ENCODE results near the gene C10orf95.
"Not testable (repeated sequence)": the region's sequence is repeated elsewhere in the genome, so short reads cannot be mapped to it uniquely, and the experiment has no call there.

Gene C10orf95

DNA sequence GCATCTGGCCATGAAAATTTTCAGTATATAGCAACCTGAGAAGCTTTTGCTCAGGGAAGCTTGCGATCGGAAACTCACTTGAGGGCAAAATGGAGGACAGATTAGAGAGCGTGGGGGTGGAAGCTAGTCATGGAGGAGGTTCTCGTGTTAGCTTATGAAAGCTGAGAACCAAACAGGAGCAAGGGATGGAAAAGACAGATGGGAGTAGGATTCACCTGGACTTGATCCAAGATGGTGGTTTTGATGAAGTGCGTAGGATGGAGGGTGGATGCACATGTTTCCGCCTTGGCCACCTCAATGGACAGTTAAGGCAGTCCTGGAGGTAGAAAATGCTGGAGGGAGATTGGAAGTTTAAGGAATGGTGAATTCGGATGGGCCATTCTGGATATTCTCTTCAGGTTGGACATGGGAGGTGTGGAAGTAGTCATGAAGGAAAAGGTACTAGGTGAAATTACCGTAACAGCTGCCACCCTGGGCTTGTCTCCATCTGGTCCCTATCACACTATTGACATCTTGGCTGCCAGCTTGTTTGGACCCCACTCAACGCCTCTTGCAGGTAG, 6.3 kb upstream of the C10orf95 start:
- Histone ChIP-seq H3K9me3 (no peaks in the 10 kb centered on the region), H3K36me3 (replicated peaks) (peaks cover 24% of the 10 kb centered on the region), H3K4me3 (no peak overlapping the region), H3K4me1 (peaks cover 20% of the 10 kb centered on the region), H3K27me3 (ENCODE audit: low read depth) (no peaks in the 10 kb centered on the region)
- in situ Hi-C loops (cut with MboI; ENCODE audit: low sequenced_read_pairs) = no loop called here
- DNase-seq (ENCODE audit: low spot score in 2 of 2) = no peak

DNA sequence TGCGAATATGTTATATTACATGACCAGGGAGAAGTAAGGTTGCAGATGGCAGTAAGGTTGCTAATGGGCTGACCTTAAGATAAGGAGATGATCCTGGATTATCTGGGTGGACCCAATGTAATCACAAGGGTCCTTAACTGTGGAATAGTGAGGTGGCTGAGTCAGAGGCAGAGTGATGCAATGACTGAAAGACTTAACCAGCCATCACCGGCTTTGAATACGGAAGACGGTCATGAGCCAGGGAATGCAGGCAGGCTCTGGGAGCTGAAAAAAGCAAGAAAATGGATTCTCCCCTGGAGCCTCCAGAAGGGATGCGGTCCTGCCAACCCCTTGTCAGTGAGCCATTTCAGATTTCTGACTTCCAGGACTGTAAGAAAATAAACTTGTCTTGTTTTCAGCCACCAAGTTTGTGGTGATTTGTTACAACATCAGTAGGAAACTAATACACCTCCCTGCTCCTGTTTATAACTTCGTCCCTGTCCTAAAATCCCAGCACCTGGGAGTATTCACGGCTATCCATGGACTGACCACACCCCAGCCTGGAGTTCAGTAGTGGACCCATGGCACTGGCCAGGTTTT, 4.6 kb upstream of the C10orf95 start:
- in situ Hi-C loops (cut with MboI; ENCODE audit: low sequenced_read_pairs) = no loop called here
- no peaks in the 10 kb centered on the region for H3K9me3 ChIP-seq
- no peak overlapping the region for H3K4me3 ChIP-seq
- H3K4me1 ChIP-seq = peaks cover 18% of the 10 kb centered on the region
- H3K36me3 ChIP-seq (replicated peaks) = peaks cover 36% of the 10 kb centered on the region
- no peaks in the 10 kb centered on the region for H3K27me3 ChIP-seq (ENCODE audit: low read depth)
- no peak for DNase-seq (ENCODE audit: low spot score in 2 of 2)

DNA sequence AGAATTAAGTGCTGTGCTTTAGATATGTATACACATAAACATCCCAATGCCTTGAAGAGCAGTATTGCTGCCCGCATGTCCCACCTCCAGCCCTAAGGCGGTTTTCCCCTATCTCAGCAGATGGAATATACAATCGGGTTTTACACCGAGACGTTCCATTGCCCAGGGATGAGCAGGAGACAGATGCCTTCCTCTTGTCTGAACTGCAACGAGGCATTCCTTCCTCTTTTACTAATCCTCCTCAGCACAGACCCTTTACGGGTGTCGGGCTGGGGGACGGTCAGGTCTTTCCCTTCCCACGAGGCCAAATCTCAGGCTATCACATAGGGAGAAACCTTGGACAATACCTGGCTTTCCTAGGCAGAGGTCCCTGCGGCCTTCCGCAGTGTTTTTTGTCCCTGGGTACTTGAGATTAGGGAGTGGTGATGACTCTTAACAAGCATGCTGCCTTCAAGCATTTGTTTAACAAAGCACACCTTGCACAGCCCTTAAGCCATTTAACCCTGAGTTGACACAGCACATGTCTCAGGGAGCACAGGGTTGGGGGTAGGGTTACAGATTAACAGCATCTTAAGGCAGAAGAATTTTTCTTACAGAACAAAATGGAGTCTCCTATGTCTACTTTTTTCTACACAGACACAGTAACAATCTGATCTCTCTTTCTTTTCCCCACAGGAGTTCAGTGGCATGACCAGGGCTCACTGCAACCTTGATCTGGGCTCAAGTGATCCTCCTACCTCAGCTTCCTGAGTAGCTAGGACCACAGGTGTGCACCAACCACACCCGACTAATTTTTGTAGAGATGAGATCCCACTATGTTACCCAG, 3.5 kb upstream of the C10orf95 start:
- in situ Hi-C loops (cut with MboI; ENCODE audit: low sequenced_read_pairs); DNase-seq (ENCODE audit: low spot score in 2 of 2); H3K4me3 ChIP-seq: not testable (repeated sequence)

DNA sequence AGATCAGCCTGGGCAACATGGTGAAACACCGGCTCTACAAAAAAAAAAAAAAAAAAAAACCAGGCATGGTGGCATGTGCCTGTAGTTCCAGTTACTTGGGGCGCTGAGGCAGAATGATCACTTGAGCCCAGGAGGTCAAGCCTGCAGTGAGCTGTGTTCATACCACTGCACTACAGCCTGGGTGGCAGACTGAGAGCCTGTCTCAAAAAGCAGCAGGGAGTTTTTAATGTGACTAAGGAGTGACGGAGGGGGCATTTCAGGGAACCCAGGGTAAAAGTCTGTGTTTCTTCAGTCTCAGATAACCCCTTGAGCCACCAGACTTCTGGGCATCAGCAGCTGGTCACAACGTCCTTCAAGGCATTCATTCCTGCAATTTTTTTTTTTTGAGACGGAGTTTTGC, 2.2 kb upstream of the C10orf95 start:
- Histone ChIP-seq H3K36me3 (replicated peaks) (peaks cover 38% of the 10 kb centered on the region), H3K27me3 (ENCODE audit: low read depth) (no peaks in the 10 kb centered on the region), H3K4me3 (no peak overlapping the region), H3K4me1 (peaks cover 18% of the 10 kb centered on the region), H3K9me3 (no peaks in the 10 kb centered on the region)
- DNase-seq (ENCODE audit: low spot score in 2 of 2) = no peak
- in situ Hi-C loops (cut with MboI; ENCODE audit: low sequenced_read_pairs) = no loop called here

More for the DNA sequence above, 3.5 kb upstream of the C10orf95 start:
- not testable (repeated sequence) for H3K9me3 ChIP-seq; H3K27me3 ChIP-seq (ENCODE audit: low read depth)
- H3K4me1 ChIP-seq = peaks cover 15% of the 10 kb centered on the region
- peaks cover 38% of the 10 kb centered on the region for H3K36me3 ChIP-seq (replicated peaks)

DNA sequence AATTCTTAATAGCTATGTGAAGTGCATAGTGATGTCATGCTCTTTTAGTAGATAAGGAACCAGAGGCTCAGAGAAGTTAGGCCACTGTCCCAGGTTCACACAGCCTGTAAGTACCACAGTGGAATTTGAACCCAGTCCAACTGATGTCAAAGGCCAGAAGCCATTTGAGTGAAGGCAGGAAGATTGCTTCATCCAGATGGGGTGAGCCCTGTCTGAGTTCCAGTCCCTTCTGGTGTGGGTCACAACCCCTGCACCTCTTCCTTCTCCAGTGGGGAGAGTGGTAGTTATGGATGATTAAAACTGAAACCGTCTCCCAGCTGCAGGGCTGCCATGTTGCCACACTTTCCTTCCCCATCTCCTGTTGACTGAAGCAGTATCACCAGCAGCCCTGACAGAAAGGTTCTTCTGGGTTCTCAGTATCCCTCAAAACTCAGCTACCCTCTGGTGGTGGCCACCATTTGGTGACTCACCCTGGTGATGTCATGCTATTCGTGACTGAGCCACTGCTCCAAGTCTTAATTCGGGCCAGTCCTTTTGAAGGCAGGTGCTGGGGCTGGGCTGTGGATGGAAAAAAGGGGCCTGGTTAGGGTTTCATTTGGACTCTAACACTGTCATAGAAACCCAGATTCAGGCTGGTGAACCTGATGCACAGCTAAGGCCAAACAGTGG, 1.5 kb upstream of the C10orf95 start:
- DNase-seq (ENCODE audit: low spot score in 2 of 2) = no peak
- Histone ChIP-seq H3K27me3 (ENCODE audit: low read depth) (no peaks in the 10 kb centered on the region), H3K4me3 (no peak overlapping the region), H3K36me3 (replicated peaks) (peaks cover 38% of the 10 kb centered on the region), H3K4me1 (peaks cover 18% of the 10 kb centered on the region), H3K9me3 (no peaks in the 10 kb centered on the region)
- in situ Hi-C loops (cut with MboI; ENCODE audit: low sequenced_read_pairs) = no loop called here

DNA sequence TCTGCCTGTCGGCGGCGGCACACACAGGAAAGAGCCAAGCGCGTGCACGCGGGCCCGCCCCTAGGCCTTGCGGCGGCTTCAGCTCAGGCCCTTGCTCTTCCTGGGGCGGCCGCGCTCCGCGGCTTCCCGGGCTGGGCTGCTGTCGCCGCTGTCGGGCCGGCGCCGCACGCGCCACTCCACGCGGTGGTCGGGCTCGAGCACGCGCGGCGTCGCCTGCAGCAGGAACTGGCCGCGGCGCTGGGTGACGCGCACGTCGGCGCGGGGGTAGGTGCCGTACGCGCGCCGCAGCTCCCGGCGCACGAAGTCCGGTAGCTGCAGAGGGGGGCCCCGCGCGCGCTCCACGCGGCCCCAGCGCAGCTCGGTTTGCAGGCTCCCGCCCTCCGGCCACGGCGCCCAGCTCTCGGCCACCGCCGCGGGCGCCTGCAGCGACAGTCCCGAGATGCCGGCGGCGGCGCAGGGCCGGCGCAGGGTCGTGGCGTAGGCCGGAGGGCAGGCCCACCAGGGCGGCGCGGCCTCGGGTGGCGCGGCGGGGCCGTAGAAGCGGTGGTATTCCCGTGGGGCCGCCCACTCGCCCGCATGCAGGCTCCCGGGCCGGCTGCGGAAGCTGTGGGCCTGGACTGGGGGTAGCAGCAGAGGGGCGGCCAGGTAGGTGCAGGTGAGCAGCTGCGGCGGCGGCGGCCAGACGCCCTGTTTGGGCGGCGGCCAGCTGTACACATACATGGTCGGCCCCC, 804 bp downstream of the C10orf95 start:
- H3K4me3 ChIP-seq = peak overlapping the region; percentile 70
- peak; percentile 73 to 83 for DNase-seq (ENCODE audit: low spot score in 2 of 2)
- H3K9me3 ChIP-seq = no peaks in the 10 kb centered on the region
- peaks cover 18% of the 10 kb centered on the region for H3K4me1 ChIP-seq
- peaks cover 27% of the 10 kb centered on the region for H3K36me3 ChIP-seq (replicated peaks)
- no peaks in the 10 kb centered on the region for H3K27me3 ChIP-seq (ENCODE audit: low read depth)
- in situ Hi-C loops (cut with MboI; ENCODE audit: low sequenced_read_pairs) = no loop called here

DNA sequence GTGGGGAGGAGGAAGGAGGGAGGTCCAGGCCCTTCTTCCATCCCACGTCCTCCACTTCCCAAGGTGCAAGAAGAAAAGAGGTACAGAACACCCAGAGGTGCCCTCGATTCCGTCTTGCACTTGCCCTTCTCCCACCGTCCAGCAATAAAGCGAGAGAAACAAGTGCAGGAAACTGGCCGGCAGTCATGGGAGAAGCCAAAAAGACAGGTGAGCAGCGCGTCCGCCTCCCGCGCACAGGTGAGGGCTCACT, 1.3 kb downstream of the C10orf95 start:
- Histone ChIP-seq H3K4me1 (peaks cover 17% of the 10 kb centered on the region), H3K36me3 (replicated peaks) (peaks cover 22% of the 10 kb centered on the region), H3K9me3 (no peaks in the 10 kb centered on the region), H3K4me3 (peak overlapping the region; percentile 70), H3K27me3 (ENCODE audit: low read depth) (no peaks in the 10 kb centered on the region)
- in situ Hi-C loops (cut with MboI; ENCODE audit: low sequenced_read_pairs) = no loop called here
- no peak for DNase-seq (ENCODE audit: low spot score in 2 of 2)

DNA sequence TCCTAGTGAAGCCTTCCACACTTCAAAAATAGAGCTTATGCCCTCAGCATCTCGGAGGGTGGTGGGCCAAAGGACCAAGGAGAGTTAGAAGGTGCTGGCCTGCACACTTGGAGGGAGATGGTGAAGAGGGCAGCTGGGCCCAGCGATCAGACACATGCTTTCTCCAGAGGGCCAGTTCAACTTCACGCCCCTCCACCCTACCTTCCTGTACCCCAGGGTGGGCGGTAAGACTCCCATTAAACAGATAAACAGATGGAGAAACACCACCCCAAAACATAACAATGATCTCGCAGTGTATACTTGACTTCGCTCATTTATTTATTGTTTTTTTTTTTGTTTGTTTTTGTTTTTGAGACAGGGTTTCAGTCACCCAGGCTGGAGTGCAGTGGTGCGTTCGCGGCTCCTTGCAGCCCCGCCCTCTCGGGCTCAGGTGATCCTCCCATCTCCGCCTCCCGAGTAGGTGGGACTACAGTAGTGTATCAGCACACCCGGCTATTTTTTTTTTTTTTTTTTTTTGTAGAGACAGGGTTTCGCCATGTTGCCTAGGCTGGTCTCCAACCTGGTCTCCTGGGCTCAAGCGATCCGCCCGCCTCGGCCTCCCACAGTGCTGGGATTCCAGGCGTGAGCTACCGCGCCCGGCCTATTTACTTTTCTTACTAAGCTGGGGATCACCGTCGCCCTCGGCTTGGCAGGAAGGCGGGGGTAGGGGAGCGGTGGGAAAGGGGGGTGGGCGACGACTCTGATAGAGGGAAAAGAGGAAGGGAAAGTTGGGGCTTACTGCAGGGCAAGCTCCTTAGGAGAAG, 1.8 kb downstream of the C10orf95 start:
- DNase-seq (ENCODE audit: low spot score in 2 of 2) = peak; percentile 62 to 90
- no peaks in the 10 kb centered on the region for H3K9me3 ChIP-seq
- H3K4me3 ChIP-seq = peak overlapping the region; percentile 70
- H3K36me3 ChIP-seq (replicated peaks) = peaks cover 19% of the 10 kb centered on the region
- in situ Hi-C loops (cut with MboI; ENCODE audit: low sequenced_read_pairs) = no loop called here
- H3K4me1 ChIP-seq = peaks cover 12% of the 10 kb centered on the region
- H3K27me3 ChIP-seq (ENCODE audit: low read depth) = no peaks in the 10 kb centered on the region

DNA sequence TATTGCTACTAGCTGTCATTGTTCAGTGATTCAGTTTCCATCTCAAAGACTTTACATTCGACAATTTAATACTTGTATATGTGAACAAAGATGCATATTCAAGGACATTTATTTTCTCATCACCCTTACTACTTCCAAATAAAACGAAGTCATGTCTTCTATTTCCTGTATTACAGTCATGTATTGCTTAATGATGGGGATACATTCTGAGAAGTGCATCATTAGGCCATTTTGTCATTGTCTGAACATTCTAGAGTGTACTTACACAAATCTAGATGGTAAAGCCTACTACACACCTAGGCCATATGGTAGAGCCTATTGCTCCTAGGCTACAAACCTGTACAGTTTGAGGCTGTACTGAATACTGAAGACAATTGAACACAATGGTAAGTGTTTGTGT, 6.5 kb downstream of the C10orf95 start:
- Histone ChIP-seq H3K36me3 (replicated peaks) (no peaks in the 10 kb centered on the region), H3K9me3 (no peaks in the 10 kb centered on the region), H3K4me3 (no peak overlapping the region), H3K4me1 (peaks cover 3% of the 10 kb centered on the region), H3K27me3 (ENCODE audit: low read depth) (no peaks in the 10 kb centered on the region)
- no peak for DNase-seq (ENCODE audit: low spot score in 2 of 2)
- in situ Hi-C loops (cut with MboI; ENCODE audit: low sequenced_read_pairs) = no loop called here

DNA sequence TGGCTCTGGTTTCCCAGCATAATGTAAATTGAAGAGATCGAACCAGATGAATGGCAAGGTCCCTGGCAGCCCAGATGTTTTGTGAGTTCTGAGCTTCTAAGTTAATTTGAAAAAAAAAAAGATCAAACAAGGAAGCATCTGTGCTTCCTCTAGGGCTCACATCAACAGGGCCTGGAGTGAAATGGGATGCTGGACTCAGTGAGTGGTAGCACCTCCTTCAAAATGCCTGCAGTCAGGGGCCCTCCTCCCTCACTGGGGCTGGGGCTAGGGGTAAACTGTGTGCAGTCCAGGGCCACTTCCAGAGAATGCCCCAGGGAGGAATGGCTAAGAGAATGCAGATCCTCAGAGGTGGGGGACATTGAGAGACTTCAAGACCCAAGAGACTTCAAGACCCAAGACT, 13.0 kb downstream of the C10orf95 start:
- in situ Hi-C loops (cut with MboI; ENCODE audit: low sequenced_read_pairs) = no loop called here
- no peak overlapping the region for H3K4me3 ChIP-seq

DNA sequence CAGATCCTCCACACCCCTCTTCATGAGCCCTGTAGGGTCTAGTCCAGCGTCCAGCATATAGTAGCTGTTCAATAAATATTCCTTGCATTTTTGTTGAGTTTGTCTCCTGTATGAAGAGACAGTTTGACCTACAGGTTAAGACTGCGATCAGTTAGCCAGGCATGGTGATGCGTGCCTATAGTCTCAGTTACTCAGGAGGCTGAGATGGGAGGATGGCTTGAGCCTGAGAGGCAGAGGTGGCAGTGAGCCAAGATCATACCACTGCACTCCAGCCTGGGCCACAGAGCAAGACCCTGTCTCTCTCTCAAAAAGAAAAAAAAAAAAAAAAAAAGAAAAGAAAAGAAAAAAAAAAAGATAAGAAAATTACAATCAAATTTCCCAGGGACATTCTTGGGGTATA, 13.8 kb downstream of the C10orf95 start:
- in situ Hi-C loops (cut with MboI; ENCODE audit: low sequenced_read_pairs) = no loop called here
- Histone ChIP-seq H3K4me3 (no peak overlapping the region), H3K27me3 (ENCODE audit: low read depth) (peaks cover 2% of the 10 kb centered on the region; the same call in 1 of the 2 replicates)

More for the DNA sequence above, 13.0 kb downstream of the C10orf95 start:
- DNase-seq (ENCODE audit: low spot score in 2 of 2) = no peak
- no peaks in the 10 kb centered on the region for H3K36me3 ChIP-seq (replicated peaks)
- H3K4me1 ChIP-seq = no peaks in the 10 kb centered on the region
- no peaks in the 10 kb centered on the region for H3K9me3 ChIP-seq
- peaks cover 2% of the 10 kb centered on the region; the same call in 1 of the 2 replicates for H3K27me3 ChIP-seq (ENCODE audit: low read depth)

DNA sequence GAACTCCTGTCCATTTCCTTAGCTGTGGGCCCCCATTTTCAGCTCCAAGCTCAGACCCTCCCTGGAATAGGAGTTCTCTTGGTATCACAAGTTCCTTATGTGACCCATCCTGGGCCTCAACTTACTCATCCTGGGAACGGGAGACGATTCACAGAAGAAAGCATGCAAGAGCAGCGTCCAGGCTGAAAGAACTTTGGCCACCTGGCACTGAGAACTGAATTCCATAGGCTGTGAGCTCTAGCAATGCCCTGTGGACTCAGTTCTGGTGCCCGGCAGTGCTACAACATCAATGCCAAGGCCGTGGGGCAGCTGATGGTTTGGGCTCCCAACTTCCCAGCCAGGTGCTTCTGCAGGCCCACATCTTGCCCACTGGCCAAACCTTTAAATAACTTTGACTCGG, 15.0 kb downstream of the C10orf95 start:
- no peak for DNase-seq (ENCODE audit: low spot score in 2 of 2)
- in situ Hi-C loops (cut with MboI; ENCODE audit: low sequenced_read_pairs) = no loop called here
- no peak overlapping the region for H3K4me3 ChIP-seq
- no peaks in the 10 kb centered on the region for H3K4me1 ChIP-seq
- no peaks in the 10 kb centered on the region for H3K9me3 ChIP-seq
- H3K36me3 ChIP-seq (replicated peaks) = no peaks in the 10 kb centered on the region; the same call in 1 of the 2 replicates
- peaks cover 2% of the 10 kb centered on the region; the same call in 1 of the 2 replicates for H3K27me3 ChIP-seq (ENCODE audit: low read depth)

More for the DNA sequence above, 13.8 kb downstream of the C10orf95 start:
- no peak for DNase-seq (ENCODE audit: low spot score in 2 of 2)
- H3K9me3 ChIP-seq = no peaks in the 10 kb centered on the region
- no peaks in the 10 kb centered on the region for H3K36me3 ChIP-seq (replicated peaks)
- no peaks in the 10 kb centered on the region for H3K4me1 ChIP-seq

Data from HAP-1 (cell line).